Subcutaneous abdominal adipose tissue (tissue), 5 donors: Measurements from ENCODE around the gene RPL5.

Experiments used
- H3K27ac ChIP-seq: one replicate; pipeline ENCODE4 v1.7.0; 2013; ENCODE audit warnings: low read depth, mild to moderate bottlenecking, inconsistent platforms, low read length, moderate library complexity
- H3K27me3 ChIP-seq, 5 donors: one replicate each; pipeline ENCODE4 v1.7.0; 2013; ENCODE audit warnings: low read length in 5 of 5, inconsistent platforms in 1 of 5; ENCODE audit not compliant: control insufficient read depth in 5 of 5, insufficient read depth in 4 of 5
- H3K36me3 ChIP-seq, 5 donors: one replicate each; pipeline ENCODE4 v1.7.0; 2013; ENCODE audit warnings: low read length in 5 of 5; ENCODE audit not compliant: control insufficient read depth in 5 of 5, insufficient read depth in 5 of 5
- H3K4me1 ChIP-seq, 5 donors: one replicate each; pipeline ENCODE4 v1.7.0; 2013; ENCODE audit warnings: low read length in 5 of 5, mild to moderate bottlenecking in 3 of 5, moderate library complexity in 1 of 5; ENCODE audit not compliant: control insufficient read depth in 5 of 5, insufficient read depth in 5 of 5
- H3K4me3 ChIP-seq, 5 donors: one replicate each; pipeline ENCODE4 v1.7.0; 2013; ENCODE audit warnings: low read length in 5 of 5, low read depth in 1 of 5
- H3K9ac ChIP-seq, 5 donors: one replicate each; pipeline ENCODE4 v1.7.0; 2013; ENCODE audit warnings: low read length in 5 of 5, mild to moderate bottlenecking in 4 of 5, moderate library complexity in 3 of 5
- H3K9me3 ChIP-seq, 5 donors: one replicate each; pipeline ENCODE4 v1.7.0; 2013; ENCODE audit warnings: low read length in 5 of 5; ENCODE audit not compliant: control insufficient read depth in 5 of 5
- donor health status: healthy.
- donor health status: healthy.
- donor health status: healthy.
- donor health status: healthy.
- donor health status: healthy.

Gene RPL5

DNA sequence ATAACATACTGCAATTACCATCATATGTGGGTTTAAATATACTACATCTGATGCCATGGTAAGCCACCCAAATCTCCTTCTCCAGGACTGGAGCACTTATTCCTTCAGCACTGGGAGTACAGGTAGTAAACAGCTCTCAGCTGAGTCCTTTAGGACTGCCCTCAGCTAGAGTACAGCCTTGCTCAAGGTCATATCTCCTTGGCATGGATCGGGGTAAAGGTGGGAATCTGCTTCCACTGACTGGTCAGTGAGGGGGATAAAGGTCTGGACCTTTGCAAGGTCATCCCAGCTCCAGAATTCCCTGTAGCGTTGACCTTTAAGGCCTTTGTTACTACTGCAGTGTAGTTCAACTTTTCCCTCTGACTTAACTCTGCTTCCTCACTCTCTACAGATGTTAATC, 38.8 kb downstream of the RPL5 start:
- Histone ChIP-seq H3K27ac (no peak overlapping the region), H3K36me3 (peaks cover 0 to 9% (median 3%) of the 10 kb centered on the region in 5 donors), H3K4me3 (no peak overlapping the region), H3K9me3 (peaks cover 0 to 3% (median 0%) of the 10 kb centered on the region in 5 donors), H3K27me3 (no peaks in the 10 kb centered on the region), H3K9ac (no peak overlapping the region), H3K4me1 (no peaks in the 10 kb centered on the region)

DNA sequence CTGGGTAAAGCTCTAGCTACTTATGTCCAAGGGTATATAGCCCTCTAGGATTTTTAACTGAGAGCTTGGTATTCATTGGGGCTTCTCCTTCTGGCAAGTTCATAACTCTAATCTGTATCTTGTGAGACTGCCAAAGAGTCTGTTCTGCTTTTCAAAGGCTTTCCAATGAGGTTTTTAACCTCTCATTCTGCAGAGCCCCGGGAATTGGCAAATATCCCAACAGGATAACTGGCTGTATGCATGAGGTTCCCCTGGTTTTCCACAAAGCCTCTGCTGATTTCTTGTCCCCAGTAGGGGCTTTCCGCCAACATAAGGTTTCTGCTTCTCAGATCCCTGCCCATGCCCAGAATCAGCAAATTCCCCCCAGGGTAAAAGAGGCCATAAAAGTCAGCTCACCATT, 40.9 kb downstream of the RPL5 start:
- H3K9ac ChIP-seq = no peak overlapping the region
- no peak overlapping the region for H3K27ac ChIP-seq
- H3K4me3 ChIP-seq = no peak overlapping the region
- H3K36me3 ChIP-seq = peaks cover 0 to 9% (median 3%) of the 10 kb centered on the region in 5 donors
- peaks cover 0 to 13% (median under 1%) of the 10 kb centered on the region in 5 donors for H3K4me1 ChIP-seq
- peaks cover 0 to 3% (median 0%) of the 10 kb centered on the region in 5 donors for H3K9me3 ChIP-seq
- no peaks in the 10 kb centered on the region for H3K27me3 ChIP-seq

DNA sequence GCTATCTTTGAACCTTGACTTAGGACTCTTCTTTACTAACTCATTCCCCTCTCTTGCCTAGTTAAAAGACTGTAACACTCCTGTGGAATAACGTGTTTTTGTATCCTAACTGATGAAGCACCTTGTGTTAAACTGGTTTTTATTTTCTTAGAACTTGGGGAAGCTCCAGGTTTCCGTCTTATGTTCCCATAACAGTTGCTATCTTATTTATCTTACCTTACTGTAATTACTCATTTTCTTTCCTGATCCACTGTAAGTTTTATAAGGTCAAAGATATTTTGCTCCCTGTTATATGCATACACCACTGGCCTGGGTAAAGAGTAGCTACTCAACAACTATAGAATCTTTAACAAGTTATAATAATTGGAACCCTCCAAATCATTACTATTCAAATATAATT, 43.1 kb downstream of the RPL5 start:
- no peak overlapping the region for H3K27ac ChIP-seq
- peaks cover 0 to 3% (median 0%) of the 10 kb centered on the region in 5 donors for H3K9me3 ChIP-seq
- H3K9ac ChIP-seq = no peak overlapping the region
- H3K27me3 ChIP-seq = no peaks in the 10 kb centered on the region
- H3K4me1 ChIP-seq = peaks cover 0 to 25% (median 10%) of the 10 kb centered on the region in 5 donors
- H3K36me3 ChIP-seq = peaks cover 0 to 4% (median 3%) of the 10 kb centered on the region in 5 donors
- no peak overlapping the region for H3K4me3 ChIP-seq

DNA sequence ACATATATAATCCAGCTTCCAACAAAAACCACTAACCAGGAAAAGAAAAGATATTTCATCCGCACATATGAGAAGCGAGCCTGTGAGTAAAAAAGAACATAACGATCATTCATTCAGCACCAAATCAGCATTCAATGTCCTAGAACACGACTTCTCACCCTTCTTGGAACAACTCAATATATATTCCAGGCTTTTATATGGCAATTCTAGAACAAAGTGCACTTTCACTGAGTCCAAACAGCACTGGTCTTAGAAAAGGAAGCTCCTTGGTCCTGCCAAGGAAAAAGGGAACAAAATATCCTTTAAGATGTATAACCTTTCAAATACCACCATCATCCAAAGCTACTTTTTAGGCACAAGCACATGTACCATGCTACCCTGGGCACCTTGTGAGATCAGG, 44.5 kb downstream of the RPL5 start:
- Histone ChIP-seq H3K9me3 (peaks cover 0 to 3% (median 0%) of the 10 kb centered on the region in 5 donors), H3K4me1 (peaks cover 0 to 25% (median 10%) of the 10 kb centered on the region in 5 donors), H3K27me3 (no peaks in the 10 kb centered on the region), H3K27ac (no peak overlapping the region), H3K36me3 (peaks cover 0 to 4% (median 3%) of the 10 kb centered on the region in 5 donors), H3K4me3 (no peak overlapping the region), H3K9ac (no peak overlapping the region)

DNA sequence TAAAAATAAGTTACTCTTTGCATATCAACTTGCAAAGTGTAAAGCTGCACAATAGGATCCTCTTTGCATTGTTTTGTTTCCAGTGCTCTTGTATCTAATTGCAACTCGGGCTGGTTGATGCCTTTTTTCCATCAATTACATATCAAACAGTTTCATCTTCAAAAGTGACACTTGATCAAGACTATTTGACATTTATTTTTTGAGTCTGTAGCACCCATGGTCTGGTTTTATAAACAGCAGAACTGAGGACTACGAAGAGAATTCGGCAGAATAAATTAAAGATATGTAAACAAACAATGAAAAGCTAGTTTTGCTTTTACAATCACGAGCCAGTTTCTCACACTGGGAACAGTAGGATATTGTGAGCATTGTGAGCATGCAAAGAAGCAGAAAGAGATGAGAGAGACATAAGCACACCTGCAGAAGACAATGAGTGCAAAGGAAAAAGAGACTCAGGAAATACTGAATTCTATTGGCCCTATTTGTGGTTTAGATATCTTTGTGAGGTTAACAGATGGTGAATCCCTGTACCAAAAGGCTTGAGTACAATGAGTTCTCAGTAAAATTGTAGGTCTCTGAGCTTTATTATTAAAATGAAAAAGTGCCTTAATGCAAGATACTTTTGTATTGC, 45.4 kb downstream of the RPL5 start:
- Histone ChIP-seq H3K36me3 (peaks cover 0 to 4% (median 3%) of the 10 kb centered on the region in 5 donors), H3K4me1 (peaks cover 0 to 25% (median 10%) of the 10 kb centered on the region in 5 donors), H3K4me3 (no peak overlapping the region), H3K9me3 (peaks cover 0 to 3% (median 0%) of the 10 kb centered on the region in 5 donors), H3K27ac (no peak overlapping the region), H3K27me3 (no peaks in the 10 kb centered on the region), H3K9ac (no peak overlapping the region)

DNA sequence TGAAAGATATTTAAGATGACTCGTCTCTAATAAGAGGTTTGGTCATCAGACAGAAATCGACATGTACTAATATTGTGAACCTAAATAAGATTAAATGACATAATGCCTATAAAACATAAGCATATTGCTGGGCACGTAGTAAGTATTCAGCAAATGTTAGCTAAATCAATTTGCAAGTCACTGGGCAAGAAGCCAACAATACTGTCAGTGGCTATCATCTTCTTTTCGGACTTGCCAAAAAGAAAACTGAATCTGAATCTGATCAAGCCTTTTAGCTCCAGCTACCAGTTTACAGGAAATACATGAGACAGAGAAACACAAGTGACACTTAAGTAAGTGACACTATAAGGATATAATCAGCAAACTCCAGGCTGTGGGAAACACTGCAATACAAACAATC, 46.0 kb downstream of the RPL5 start:
- peaks cover 0 to 4% (median 0%) of the 10 kb centered on the region in 5 donors for H3K36me3 ChIP-seq
- peaks cover 0 to 25% (median 10%) of the 10 kb centered on the region in 5 donors for H3K4me1 ChIP-seq
- H3K9ac ChIP-seq = no peak overlapping the region
- peaks cover 0 to under 1% (median 0%) of the 10 kb centered on the region in 5 donors for H3K9me3 ChIP-seq
- no peak overlapping the region for H3K27ac ChIP-seq
- H3K27me3 ChIP-seq = no peaks in the 10 kb centered on the region
- no peak overlapping the region for H3K4me3 ChIP-seq

DNA sequence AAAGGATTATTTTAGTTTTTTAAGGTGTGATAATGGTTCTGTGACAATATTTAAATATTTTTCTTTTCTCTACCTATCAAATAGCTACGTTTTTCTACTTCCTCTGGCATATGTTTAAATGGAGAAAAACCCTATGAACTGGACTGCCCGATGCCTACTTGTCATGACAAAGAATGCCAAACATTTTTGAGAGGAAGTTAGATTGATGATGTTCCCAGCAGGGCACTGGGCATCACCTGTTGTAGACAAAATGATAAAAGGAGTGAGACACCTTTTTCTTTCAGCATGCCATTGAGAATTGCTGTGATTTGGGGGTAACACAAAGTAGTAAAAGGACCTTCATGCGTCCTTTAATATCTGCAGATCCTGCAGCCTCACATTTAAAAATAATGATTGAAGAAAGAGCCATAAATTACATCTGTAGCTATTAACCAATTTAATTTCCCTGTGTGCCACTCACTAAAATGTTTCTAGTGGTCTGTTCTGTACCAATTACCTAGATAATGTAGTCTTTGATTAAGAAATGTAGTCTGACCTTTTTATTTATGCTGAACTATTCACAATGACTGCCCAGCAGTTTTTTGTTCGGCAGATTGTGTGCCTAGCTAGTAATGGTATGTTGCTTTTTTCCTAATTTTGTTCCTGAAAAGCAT, 47.6 kb downstream of the RPL5 start:
- H3K36me3 ChIP-seq = peaks cover 0 to 4% (median 0%) of the 10 kb centered on the region in 5 donors
- H3K4me3 ChIP-seq = no peak overlapping the region
- no peaks in the 10 kb centered on the region for H3K27me3 ChIP-seq
- no peak overlapping the region for H3K9ac ChIP-seq
- H3K9me3 ChIP-seq = no peaks in the 10 kb centered on the region
- H3K4me1 ChIP-seq = peaks cover 0 to 25% (median 10%) of the 10 kb centered on the region in 5 donors
- H3K27ac ChIP-seq = no peak overlapping the region

DNA sequence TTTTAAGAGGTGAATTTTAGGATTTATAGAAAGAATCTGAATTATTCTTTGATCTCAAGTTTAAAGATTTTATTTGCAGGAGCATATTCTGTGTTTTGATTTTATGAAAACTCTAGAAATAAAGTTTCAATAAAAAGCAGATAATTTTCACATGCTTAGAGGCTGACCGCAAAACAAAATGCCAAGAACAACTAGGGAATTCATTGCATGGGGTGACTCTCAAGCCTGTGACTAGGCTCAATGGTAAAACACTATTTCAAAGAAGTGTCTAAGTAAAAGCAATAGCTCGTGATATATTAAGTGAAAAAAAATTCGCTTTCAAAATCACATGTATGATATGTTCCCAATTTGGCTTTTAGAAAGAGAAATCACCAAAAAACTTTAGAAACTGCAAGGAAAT, 49.6 kb downstream of the RPL5 start:
- Histone ChIP-seq H3K9ac (no peak overlapping the region), H3K4me1 (peaks cover 0 to 24% (median 10%) of the 10 kb centered on the region in 5 donors), H3K9me3 (no peaks in the 10 kb centered on the region), H3K27me3 (no peaks in the 10 kb centered on the region), H3K4me3 (no peak overlapping the region), H3K36me3 (no peaks in the 10 kb centered on the region), H3K27ac (no peak overlapping the region)

DNA sequence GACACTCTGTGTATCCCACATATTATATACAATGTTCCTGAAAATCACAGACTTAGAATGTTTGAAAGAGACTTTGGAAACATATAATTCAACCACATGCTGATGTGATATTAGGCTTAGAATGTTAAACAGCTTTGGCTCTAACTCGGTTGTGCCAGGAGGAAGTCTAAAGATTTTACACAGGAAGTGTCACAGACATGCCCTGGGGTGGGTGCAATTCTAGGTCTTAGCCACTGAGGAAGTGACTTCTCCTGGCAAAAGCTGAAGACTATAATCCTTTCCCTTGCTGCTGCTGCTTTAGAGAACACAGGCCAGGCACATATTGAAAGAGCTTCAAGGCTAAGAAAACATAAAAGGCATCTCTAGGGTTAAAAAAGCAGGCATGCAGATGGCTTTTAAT, 51.0 kb downstream of the RPL5 start:
- no peak overlapping the region for H3K4me3 ChIP-seq
- no peaks in the 10 kb centered on the region for H3K27me3 ChIP-seq
- no peak overlapping the region for H3K27ac ChIP-seq
- no peaks in the 10 kb centered on the region for H3K36me3 ChIP-seq
- peaks cover 0 to 12% (median 9%) of the 10 kb centered on the region in 5 donors for H3K4me1 ChIP-seq
- H3K9ac ChIP-seq = no peak overlapping the region
- no peaks in the 10 kb centered on the region for H3K9me3 ChIP-seq

DNA sequence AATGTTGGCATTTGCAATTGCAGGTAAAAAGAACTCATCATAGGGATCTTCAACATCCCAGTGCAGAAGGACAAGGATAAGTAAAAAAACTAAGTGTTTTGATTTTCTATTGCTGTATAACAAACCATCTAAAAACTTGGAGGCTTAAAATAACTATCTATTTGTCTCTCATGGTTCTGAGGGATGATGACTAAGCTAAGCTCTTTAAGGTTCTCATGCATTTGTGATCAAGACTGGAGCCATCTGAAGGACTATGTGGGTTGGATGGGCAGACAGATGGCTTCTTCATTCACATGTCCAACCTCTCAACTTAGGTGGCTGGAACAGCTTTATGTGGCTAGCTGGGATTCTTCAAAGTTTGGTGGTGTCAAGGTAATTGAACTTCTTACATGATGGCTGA, 51.5 kb downstream of the RPL5 start:
- no peak overlapping the region for H3K27ac ChIP-seq
- no peak overlapping the region for H3K9ac ChIP-seq

More for the DNA sequence above, 51.5 kb downstream of the RPL5 start:
- Histone ChIP-seq H3K9me3 (no peaks in the 10 kb centered on the region), H3K4me1 (peaks cover 0 to 9% (median 6%) of the 10 kb centered on the region in 5 donors), H3K27me3 (no peaks in the 10 kb centered on the region), H3K36me3 (no peaks in the 10 kb centered on the region), H3K4me3 (no peak overlapping the region)
